ENCODE results near the gene IRX4.

The IRX4 gene

DNA sequence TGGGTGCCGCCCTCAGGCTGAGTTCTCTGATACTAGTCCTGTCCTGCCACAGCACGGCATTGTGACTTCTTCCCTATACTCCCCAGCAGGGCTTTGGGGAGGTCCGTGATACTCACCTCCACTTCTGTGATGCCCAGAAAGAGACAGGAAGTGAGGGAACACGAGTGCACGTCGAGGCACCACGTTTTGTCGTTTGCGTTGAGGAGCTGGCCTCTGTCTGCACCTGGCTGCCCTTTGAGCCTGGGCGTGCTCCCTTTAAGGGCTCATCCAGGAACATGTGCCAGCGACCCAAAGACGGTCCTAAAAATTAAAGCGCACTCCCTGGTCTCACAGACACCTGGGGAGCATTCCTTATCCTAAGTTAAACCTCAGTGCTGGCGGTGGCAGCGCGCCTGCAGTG, 8.7 kb upstream of the IRX4 start:
- DNase-seq (ENCODE audit: low read depth), result no peak

DNA sequence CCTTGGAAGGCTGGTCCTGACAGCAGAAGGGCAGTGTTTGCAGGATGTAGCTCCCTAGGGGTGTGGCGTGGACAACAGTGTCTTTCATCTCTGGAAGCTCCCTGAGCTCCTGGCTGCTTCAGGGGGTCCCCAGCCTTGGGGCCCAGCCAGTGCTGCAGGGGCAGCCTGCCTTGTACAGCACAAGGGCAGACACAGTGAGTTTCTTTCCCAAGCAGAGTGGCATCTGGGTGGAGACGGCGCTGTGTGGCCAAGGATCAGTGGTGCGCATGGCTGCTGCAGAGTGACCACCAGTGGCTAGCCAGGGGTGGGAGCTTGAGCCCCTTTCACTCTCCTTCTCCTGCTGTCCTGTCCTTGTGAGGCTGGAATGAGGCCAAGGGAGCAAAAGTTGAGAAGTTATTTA, 7.6 kb upstream of the IRX4 start:
- no peak for DNase-seq (ENCODE audit: low read depth)

DNA sequence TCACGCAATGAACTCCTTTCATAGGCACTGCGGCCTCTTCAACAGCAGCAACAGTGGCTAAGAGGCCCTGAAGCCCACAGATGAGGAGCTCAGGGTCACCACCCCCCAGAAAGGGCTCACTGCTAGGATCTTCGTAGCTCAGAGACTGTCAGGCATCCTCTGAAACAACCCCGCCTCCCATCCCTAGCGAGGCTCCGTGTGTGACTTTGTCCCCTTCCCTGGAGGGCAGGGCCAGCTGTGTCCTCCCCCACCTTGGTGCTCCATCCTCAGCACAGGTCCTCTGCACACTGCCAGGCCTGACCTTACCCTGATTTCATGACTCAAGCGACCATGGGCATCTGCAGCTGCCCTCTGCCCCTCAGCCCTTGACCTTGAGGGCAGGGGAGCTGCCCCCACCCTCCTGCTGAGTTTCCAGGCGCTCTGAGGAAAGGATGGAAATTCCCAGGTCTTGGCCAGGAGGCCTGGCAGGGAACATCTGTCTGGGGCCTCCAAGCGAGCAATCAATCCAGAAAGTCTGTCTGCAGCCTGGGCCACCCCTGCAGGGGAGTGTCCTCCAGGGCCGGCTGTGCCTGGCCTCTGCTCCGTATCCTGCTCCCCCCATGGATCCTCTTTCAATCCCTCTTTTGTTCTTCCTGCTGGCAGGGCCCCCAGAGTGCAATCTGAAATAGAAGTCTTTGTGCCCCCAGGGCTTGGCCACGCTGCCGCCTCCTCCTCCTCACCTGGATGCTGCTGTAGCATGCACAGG, 6.8 kb upstream of the IRX4 start:
- no peak for DNase-seq (ENCODE audit: low read depth)

DNA sequence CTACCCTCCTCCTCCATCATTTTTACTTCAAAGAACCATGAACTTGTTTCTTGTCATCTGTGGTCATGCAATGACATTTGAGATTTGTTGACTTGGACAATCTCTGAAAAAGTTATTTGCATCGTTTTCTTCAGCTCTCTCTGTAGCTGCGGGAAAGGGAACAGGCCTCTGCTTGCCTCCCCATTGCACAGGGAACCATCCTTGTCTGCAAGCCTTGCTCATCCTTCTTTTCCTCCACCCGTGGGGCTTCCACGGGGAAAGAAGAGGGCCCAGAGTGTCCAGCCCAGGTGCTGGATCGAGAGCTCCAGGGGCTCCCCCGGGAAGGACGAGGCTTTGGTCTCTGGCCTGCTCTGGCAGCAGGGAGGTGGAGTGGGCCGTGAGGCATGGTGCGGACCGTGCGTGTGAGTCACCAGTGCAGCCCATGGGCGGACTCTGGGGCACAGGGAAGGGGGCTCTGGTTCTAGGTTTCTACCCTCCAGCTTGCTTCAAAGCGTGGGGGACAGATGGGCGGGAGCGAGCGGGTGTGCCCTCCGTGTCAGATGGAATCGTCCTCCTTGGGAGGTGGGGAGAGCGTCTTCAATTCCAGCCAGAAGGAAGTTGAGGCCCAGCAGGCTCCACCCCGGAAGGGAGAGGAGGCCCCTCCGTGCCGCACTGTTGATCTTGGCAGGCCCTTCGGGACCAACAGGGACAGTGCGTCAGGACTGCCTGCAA, 6.0 kb upstream of the IRX4 start:
- DNase-seq (ENCODE audit: low read depth), result no peak

DNA sequence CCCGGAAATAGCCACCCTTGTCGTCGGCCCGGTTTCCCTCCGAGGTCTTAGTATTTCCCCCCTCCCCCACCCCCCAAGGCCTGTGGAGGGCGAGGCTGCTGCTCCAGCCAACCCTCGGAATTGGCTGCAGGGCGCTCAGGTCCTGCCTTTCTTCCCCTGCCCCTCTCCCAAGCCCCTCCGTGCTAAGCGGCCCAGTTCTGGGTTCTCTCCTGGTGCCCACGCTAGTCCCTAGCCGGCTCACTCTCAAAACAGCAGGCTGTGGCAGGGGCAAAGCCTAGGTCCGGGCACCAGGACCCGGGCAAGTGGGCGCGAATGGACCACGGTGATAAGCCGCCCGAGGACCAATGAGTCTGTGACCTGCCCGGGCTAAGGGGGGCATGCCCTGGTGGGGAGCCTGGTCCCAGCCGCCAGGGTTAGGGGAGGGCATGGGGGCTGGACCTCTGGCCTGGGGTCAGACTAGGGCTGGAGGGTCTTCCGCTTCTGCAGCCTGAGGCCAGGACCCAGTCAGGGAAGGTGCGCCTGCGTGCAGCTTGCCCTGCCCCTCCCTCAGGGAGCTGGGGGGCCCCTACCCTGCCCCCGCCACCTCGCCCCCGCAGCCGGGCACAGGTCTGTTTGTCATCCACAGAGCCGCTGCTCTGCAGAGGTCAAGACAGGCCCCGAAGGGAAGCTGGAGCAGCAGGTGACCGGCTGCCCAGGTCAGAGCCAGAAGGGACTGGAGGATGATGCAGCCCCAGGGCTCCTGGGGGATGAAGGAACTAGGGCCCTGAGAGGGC, 5.0 kb upstream of the IRX4 start:
- DNase-seq (ENCODE audit: low read depth), result no peak

DNA sequence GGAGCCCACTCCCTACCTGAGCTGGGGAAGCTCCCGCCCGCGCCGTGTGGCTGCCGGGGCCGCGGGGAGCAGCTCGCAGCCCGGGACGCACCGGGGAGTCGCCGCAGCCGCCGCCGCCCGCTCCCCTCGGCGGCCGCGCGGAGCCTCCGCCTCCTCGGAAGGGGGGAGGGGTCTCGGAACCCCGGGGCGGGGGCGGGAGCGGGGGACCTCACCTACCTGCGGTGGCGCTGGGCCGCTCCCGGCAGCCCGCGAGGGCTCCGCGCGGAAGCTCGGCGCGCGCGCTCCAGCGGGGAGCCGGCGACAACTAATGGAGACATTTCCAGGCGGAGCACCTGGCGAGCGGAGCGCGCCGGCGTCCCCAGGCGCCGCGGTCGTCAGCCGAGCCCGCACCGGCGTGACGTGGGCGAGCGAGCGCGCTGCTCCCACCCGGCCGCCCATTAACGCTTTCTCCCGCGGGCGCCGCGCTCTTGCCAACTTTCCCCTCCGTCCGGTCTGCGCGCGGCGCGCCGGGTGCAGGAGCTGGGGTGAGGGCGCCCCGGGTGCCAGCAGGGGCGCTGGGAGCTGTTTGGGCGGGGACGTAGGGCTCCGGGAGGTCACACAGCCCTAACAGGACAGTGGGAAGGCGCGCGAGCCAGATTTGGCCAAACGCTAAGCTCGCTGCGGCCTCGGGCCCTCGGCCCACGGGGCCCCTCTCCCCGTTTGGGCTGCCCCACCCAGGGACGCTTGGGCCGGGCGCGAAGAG, 4.3 kb upstream of the IRX4 start:
- no peak for DNase-seq (ENCODE audit: low read depth)

DNA sequence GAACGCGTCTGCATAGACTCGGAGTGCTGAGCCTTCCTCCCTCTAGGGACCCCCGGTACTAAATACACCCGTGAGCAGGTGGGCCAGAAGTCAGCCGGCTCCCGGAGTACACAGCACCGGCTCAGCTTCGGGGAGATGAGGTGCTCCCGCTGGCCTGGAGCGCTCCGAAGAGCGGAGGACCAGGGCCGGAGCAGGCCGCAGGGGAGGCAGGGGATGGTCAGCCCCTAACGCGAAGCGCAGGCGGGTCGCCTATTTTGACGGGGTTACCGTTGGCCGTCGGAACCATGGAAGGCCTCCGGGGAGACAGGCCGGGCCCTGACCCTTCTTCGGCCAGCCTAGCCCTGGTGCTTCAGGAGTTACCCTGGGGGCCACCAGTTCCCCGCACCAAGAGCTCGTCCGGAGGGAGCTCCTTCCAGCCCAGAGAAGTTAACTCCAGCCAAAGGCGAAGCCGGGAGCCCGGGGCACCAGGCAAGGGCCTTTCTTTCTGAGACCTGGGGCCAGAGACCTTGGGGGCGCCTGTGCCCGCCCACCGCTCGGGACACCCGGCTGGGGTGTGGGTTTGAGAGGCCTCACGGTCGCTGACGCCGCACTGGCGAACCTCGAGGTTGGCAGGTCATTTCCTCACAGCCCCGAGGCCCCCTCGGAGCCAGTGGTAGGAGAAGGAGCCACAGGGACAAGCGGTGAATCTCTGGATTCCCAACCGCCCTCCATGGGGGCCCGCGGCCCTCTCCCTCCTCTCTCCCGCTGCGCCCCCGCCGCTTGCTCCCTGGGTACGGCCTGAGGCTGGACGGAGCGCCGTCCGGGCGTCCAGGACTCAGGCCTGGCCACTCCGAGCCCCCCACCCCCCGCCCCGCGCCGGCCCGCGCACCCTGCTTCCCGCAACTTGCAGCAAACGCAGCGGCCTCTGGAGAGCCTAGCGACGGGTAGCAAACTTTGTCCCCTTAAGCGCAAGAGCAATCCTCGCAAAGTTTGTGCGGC, 3.4 kb upstream of the IRX4 start:
- DNase-seq (ENCODE audit: low read depth), result no peak

DNA sequence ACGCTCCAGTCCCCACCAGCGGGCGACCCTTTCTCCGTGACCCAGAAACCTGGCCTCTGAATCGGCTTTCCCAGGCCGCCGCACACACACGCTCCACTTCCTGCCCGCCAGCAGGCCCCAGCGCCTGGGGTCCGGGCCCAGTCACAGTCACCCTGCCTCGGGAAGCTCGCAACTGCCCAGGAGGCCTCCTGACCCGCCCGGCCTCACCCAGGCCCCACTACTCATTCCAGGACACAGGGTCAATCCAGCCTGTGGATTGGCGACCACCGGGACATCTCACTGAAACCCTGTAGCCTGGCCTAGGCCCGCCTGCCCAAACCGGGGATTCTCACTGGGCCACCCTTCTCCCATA, 2.7 kb upstream of the IRX4 start:
- no peak for DNase-seq (ENCODE audit: low read depth)

DNA sequence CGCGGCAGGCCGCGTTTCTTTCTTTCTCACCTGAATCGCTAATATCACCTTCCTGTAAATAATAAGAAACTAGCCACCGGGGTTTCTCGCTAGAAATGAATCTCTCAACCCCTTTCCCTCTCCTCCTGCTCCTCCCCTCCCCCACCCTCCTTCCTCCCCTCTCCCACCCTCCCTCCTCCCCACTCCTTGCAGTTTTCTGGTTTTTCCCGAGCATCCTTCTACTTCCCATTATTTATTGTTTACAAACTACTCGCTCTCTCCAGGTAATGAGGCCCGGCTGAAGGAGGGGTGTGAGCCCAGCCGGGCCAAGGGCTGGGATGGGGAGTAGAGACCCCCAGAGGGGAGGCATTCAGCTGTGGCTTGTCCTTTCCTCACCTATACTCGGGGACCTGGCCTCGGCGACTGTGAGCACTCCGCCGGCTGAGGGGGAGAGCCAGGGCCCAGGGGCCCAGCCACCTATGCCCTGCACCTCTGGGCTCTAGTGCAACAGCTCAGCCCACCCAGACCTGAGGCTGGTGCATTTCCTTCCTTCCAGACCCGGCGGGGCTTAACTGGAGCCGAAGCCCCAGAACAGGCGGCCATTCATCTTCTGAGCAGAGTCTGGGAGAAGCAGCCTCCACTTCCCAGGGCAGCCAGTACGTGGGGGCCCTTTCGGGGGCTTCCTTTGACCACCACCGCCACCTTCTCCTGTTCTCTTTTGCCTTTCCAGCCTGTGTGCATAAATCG, 2.1 kb upstream of the IRX4 start:
- DNase-seq (ENCODE audit: low read depth), result no peak

DNA sequence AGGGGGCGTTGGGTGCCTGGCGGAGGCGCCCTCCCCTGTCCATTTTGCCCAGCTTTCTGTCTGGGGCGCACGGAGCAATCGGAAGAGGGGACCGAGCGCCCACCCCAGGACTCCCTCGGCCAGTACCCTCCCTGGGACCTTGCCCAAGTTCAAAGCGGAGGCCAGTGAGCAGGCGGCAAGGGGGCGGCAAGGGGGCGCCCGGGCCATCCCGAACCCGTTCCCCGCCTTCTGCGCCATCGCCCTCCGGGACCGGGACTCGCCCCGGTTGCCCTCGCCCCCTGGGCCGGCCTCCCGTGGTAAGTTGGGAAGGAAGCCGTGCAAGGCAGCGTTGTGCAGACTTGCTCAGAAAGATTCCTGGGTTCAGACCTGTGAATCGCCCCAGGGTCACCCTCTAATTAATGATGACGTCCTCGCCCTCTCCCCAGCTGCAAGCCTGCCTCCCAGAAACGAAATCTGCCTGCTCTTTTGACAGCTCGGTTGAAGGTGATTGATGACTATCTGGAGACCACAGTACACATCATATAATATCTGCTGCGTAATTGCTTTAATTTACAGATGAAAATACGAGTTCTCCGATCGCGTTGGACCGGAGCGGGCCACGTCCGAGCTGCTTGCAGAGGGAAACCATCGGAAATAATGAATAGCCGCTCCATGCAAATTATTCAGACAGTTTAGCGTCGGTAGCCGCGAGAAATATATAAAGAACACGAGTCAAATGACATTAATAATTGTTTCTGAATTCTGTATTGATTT, 1.4 kb upstream of the IRX4 start:
- DNase-seq (ENCODE audit: low read depth), result no peak

DNA sequence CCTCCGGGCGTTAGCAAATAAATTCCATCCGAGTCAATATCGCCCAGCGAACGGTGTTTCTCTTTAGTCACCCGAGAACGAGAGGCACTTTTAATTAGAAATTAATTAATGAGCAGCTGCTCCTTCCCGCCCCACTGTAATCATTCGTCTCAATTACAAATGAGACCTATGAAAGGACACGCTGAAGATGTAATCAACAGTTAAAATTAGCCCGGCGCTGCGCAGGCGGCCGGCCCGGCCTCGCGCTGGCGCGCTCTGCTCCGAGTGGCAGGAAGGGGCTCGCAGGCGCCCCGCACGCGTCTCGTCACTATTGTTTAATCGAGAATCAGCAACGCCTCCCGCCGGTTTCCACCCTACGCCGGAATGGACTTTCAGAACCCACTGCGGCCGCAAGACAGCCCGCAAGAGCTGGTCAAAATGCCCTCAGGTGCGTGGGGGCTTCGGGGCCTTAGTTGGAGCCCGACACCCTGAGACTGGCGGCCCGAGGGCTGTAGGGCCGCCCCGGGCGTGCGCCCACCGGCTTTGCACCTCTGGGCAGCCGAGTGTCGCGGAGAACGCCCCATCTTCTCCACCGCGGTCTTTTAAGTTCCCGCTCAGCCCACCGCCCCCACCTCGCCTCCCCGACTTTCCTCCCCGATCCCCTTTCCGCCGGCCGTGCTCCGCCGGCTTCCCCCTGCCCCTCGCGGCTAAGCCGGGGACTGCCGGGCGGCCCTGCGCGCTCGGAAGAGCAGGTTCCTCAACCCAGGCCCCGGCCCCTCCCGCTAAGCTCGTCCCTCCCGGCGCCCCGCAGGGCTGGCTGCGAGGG, 597 bp upstream of the IRX4 start:
- DNase-seq (ENCODE audit: low read depth), result no peak

DNA sequence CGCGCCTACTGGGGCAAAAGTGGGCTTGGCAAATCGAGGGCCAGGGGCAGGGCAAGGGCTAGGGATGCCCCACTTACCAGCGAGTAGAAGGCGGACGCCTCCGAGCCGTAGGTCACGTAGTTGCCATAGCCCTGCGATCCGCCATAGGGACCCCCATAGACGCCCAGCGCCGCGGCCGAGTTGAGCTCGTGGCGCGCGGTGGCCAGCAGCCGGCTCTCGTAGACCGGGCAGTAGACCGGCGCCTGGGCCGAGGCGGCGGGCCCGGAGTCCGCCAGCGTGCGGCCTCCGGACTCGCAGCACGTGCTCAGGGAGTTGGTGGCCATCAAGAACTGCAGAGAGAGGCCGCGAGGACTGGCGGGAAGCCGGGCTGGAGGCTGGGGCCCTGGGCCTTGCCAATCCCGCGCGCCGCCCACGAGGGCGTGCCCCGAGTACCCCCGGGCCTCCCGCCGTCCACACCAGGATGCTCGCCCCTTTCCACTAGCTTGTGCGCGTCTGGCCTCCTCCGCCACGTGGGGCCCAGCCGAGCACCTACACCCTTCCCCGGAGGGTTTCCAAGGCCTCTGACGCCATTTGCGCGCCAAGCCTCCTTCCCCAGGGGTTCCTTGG, 891 bp downstream of the IRX4 start:
- no peak for DNase-seq (ENCODE audit: low read depth)

DNA sequence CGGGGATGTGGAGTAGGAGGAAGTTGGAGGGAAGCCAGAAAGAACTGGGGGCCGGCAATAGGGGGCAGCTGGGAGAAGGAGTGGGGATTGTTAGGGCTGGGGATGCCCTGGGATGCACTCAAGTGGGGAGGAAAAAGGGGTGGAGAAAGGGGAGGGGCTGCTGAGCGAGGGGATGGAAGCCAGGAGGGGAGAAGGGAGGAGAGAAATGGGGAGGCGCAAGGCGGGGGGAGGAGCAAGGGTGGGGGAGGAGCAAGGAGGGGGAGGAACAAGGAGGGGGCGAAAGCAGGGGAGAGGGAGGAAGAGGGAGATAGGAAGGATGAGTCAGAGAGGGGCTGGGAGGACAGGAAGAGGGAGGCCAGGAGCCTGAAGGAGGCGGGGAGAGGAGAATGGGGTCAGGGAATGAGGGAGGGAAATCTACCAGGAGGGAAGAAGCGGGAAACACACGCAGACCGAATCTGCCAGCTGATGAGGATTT, 1.6 kb downstream of the IRX4 start:
- DNase-seq (ENCODE audit: low read depth), result no peak

DNA sequence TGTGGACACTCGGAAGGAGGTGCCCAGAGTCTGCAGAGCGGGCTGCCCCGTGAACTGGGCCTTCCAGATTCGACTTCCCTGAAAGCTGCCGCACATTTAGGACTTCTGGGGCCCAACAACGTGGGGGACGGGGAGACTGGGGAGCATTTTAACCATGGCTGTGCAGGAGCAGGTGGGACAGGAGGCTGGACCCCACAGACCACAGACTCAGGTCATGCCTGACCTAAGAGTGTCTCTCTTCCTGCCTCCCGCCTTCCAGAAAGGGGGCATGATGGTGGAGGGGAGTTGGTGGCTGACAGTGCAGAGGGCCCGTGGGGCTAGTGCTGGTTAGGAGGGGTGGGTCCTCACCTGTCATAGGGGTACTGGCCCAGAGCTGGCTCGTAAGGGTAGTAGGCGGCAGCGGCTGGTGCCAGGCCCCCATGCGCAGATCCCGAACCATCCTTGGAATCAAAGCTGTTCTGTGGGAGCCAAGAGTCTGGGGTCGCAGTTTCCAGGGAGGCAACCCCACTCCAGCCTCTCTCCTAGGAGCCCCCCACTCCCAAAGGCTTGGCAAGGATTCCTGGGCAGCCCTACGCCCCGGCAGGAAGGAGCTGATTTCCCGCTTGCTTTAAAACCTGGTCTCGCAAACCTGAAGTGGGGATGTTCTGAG, 2.2 kb downstream of the IRX4 start:
- no peak for DNase-seq (ENCODE audit: low read depth)

DNA sequence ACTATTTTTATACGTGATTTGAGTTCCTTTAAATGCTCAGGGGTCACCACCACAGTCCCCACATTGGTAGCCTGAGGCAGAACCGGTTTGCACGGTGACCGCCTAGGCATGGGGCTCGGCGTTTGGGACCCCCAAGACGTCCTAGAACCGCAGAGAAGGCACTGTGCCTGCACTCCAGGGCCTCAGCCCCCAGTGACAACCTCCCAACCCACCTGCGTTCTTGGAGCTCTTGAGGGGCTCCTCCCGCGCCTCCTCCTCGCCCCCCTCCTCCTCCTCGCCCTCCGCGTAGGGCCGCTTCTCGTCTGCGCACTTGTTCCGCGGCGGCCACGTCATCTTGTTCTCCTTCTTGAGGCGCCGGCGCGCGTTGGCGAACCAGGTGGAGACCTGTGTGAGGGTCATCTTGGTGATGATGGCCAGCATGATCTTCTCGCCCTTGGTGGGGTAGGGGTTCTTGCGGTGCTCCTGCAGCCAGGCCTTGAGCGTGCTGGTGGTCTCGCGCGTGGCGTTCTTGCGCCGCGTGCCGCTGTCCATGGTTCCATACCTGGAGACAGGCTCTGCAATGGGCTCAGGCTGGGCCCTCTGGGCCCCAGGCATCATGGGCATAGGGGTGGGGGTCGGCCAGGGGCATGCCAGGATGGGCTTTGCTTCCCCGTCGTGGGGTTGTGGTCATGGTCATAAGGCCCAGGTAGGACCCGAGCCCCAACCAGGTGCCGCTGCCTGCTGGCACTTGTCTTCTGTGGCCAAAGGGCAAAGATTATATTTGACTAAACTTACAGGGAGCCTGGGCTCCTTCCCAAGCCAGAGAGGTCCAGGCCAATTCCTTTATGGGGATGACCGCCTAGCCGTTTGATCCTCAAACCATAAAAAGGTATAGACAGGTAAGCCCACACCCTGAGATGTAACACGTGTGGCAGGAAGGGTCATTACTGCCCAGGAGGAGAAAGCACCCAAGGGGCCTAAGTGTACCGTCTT, 3.1 kb downstream of the IRX4 start:
- DNase-seq (ENCODE audit: low read depth), result no peak

DNA sequence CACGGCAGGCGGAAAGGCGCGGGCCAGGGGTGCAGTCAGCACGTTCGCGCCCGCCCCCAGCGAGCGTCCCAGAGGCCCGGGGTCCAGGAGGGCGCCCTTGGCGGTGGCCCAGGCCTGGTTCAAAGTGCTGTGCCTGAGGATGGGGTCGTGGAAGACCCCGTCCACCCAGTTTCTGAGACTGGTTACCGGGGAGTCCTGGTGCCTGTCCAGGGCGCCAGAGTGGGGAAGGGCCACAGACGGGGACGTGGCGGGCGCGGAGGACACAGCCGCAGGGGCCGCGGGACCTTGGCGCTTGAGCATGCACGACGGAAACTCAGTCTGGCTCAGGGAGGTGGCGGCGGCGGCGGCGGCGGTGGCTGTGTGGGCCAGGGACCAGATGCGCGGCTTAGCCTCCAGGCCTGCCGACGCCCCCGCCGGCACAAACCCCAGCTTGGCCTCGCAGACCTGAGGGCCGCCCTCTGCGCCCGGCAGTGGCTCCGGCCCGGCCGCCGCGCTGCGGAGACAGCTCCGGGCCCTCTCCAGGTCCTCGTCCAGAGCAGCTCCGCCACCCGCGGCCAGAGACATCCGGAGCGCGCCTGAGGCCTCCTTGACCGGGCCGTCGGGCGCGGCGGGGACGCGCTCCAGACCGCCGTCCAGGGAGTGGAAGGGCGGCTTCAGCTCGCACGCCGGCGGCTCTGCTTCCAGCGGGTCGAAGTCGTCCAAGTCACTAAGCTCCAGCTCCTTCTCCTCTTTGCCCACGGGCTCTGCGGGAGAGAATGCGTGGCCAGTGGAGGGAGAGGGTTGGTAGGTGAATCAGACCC, 4.5 kb downstream of the IRX4 start:
- DNase-seq (ENCODE audit: low read depth), result no peak
